HUES64 (cell line): Measurements from ENCODE around the gene KATNAL1.
A peak's percentile ranks its signal among the peaks of the same experiment; 100 is the strongest.

Experiments used
- H3K27ac ChIP-seq: 2 replicates; pipeline ENCODE4 v1.7.0; 2013; ENCODE audit warnings: low read depth, low read length, inconsistent platforms
- H3K27me3 ChIP-seq: 2 replicates; pipeline ENCODE4 v1.6.1; 2013; ENCODE audit warnings: mild to moderate bottlenecking, low read length; ENCODE audit not compliant: insufficient read depth
- H3K36me3 ChIP-seq: 2 replicates; pipeline ENCODE4 v1.6.1; 2013; ENCODE audit warnings: mild to moderate bottlenecking, low read length; ENCODE audit not compliant: insufficient read depth
- H3K4me1 ChIP-seq: 2 replicates; pipeline ENCODE4 v1.6.1; 2013; ENCODE audit warnings: mild to moderate bottlenecking, low read length, moderate library complexity; ENCODE audit not compliant: insufficient read depth
- H3K4me3 ChIP-seq: 2 replicates; pipeline ENCODE4 v1.5.1; 2013; ENCODE audit warnings: mild to moderate bottlenecking, low read length, moderate library complexity
- H3K9ac ChIP-seq: 2 replicates; pipeline ENCODE4 v1.6.1; 2013; ENCODE audit warnings: mild to moderate bottlenecking, low read depth, low read length
- H3K9me3 ChIP-seq: 2 replicates; pipeline ENCODE4 v1.6.1; 2013; ENCODE audit warnings: low read depth, low read length; ENCODE audit not compliant: insufficient read depth
- WGBS: fragments of 150-250, 120-280 bp; methylation state at CpG from one replicate; pipeline ENCODE4 v1.1.7; 2013; ENCODE audit warnings: missing lambda C conversion rate; 5-methylcytosine and 5-hydroxymethylcytosine counted together

The KATNAL1 gene

GRCh38 chr13:30308548-30308947 is 1.2 kb upstream of the KATNAL1 start:
- no peak overlapping the region for H3K27ac ChIP-seq
- H3K36me3 ChIP-seq, result no peaks in the 10 kb centered on the region
- peaks cover 11% of the 10 kb centered on the region; the same call in 1 of the 2 replicates for H3K4me1 ChIP-seq
- no peak overlapping the region for H3K4me3 ChIP-seq
- H3K27me3 ChIP-seq, result no peaks in the 10 kb centered on the region
- no peak overlapping the region for H3K9ac ChIP-seq
- 82% methylated on average over 4 of the region's 4 CpGs for WGBS
- no peaks in the 10 kb centered on the region for H3K9me3 ChIP-seq

DNA sequence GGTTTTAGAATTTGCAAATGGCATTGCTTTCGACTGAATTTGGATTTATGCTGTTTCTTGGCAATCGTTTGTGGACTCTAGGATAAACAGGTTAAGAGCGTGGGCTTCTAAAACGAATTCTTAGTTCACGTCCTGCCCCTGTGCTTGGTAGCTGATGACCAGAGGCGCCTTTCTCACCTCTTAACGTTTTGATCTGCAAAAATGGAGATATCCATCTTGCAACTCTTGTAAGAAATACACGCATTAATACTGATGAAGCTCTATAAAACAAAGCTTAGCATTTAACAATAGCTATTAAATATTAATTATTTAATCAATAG is 580 bp upstream of the KATNAL1 start:
- H3K4me1 ChIP-seq, result peaks cover 12% of the 10 kb centered on the region; the same call in 1 of the 2 replicates
- no peaks in the 10 kb centered on the region for H3K9me3 ChIP-seq
- no peaks in the 10 kb centered on the region for H3K36me3 ChIP-seq
- no peak overlapping the region for H3K27ac ChIP-seq
- peak overlapping the region; percentile 97; the same call in 1 of the 2 replicates for H3K9ac ChIP-seq
- 22% methylated on average over 7 of the region's 8 CpGs for WGBS
- peak overlapping the region; percentile 70 for H3K4me3 ChIP-seq
- no peaks in the 10 kb centered on the region for H3K27me3 ChIP-seq

DNA sequence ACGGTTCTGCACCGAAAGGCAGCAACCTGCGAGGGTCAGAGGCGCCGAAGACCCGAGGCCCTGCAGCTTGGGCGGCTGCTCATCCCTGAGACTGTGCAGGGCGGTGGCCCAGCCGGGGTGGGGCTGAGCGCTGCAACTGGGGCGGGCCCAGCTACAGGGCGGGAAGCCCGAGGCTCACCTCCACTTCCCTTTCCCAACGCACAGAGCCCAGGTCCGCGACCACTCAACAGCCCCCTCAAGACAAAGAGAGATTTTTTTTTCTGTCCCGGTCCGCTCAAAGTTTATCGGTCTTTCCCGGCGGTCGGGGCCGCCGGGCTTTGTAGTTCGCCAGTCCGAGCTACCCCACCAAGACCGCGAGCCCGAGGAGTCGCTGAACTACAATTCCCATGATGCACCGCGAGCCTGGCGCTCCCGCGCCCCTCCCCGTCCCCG is 573 bp downstream of the KATNAL1 start:
- under 1% methylated on average over 37 of the region's 37 CpGs for WGBS
- Histone ChIP-seq H3K27ac (peak overlapping the region; percentile 90), H3K4me1 (peaks cover 12% of the 10 kb centered on the region; the same call in 1 of the 2 replicates)

GRCh38 chr13:30305456-30305970 is 1.8 kb downstream of the KATNAL1 start:
- peaks cover 12% of the 10 kb centered on the region; the same call in 1 of the 2 replicates for H3K4me1 ChIP-seq
- H3K4me3 ChIP-seq, result peak overlapping the region; percentile 70; the same call in 1 of the 2 replicates
- H3K27me3 ChIP-seq, result no peaks in the 10 kb centered on the region
- 94% methylated on average over 1 of the region's 1 CpG for WGBS
- peak overlapping the region; percentile 97; the same call in 1 of the 2 replicates for H3K9ac ChIP-seq
- no peak overlapping the region for H3K27ac ChIP-seq
- no peaks in the 10 kb centered on the region for H3K9me3 ChIP-seq
- H3K36me3 ChIP-seq, result no peaks in the 10 kb centered on the region

More for the DNA sequence above, 573 bp downstream of the KATNAL1 start:
- Histone ChIP-seq H3K27me3 (no peaks in the 10 kb centered on the region), H3K9ac (peak overlapping the region; percentile 97), H3K36me3 (no peaks in the 10 kb centered on the region), H3K9me3 (no peaks in the 10 kb centered on the region), H3K4me3 (peak overlapping the region; percentile 70)

GRCh38 chr13:30303269-30303668 is 4.1 kb downstream of the KATNAL1 start:
- H3K4me1 ChIP-seq, result peaks cover 12% of the 10 kb centered on the region; the same call in 1 of the 2 replicates
- no peak overlapping the region for H3K4me3 ChIP-seq
- H3K27me3 ChIP-seq, result no peaks in the 10 kb centered on the region
- no peak overlapping the region for H3K9ac ChIP-seq
- H3K36me3 ChIP-seq, result no peaks in the 10 kb centered on the region
- WGBS, result 66% methylated on average over 1 of the region's 1 CpG
- no peak overlapping the region for H3K27ac ChIP-seq
- no peaks in the 10 kb centered on the region for H3K9me3 ChIP-seq

- Histone ChIP-seq H3K36me3 (no peaks in the 10 kb centered on the region), H3K9me3 (no peaks in the 10 kb centered on the region), H3K9ac (no peak overlapping the region), H3K4me3 (no peak overlapping the region), H3K27me3 (no peaks in the 10 kb centered on the region), H3K27ac (no peak overlapping the region), H3K4me1 (peaks cover 12% of the 10 kb centered on the region; the same call in 1 of the 2 replicates)
- WGBS, result 95% methylated on average over 5 of the region's 5 CpGs
These were observed 5.5 kb downstream of the KATNAL1 start for GRCh38 chr13:30301827-30302226.

GRCh38 chr13:30300596-30300995 is 6.8 kb downstream of the KATNAL1 start:
- Histone ChIP-seq H3K4me1 (0 out of 2 replicates have a peak, but pooled peaks cover 5% of the 10 kb centered on the region), H3K27me3 (no peaks in the 10 kb centered on the region), H3K27ac (no peak overlapping the region), H3K36me3 (no peaks in the 10 kb centered on the region), H3K4me3 (no peak overlapping the region), H3K9me3 (no peaks in the 10 kb centered on the region), H3K9ac (no peak overlapping the region)
- no CpG with 5 or more reads among the region's 1 CpG for WGBS

- Histone ChIP-seq H3K9ac (no peak overlapping the region), H3K36me3 (no peaks in the 10 kb centered on the region), H3K4me1 (0 out of 2 replicates have a peak, but pooled peaks cover 5% of the 10 kb centered on the region)
These were observed 7.6 kb downstream of the KATNAL1 start for GRCh38 chr13:30299786-30300185.

DNA sequence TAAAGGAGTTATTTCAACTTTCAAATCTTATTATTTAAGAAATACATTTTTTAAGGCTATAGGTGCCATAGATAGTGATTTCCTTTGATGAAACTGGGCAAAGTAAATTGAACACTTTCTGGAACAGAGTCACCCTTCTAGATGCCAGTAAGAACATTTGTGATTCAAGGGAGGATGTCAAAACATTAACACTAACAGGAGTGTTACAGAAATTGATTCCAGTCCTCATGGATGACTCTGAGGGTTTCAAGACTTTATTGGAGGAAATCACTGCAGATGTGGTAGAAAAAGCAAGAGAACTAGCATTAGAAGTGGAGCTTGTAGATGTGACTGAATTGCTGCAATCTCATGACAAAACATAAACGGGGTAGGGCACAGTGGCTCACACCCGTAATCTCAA is 12.2 kb downstream of the KATNAL1 start:
- Histone ChIP-seq H3K9ac (no peak overlapping the region), H3K9me3 (no peaks in the 10 kb centered on the region), H3K4me3 (no peak overlapping the region), H3K27me3 (no peaks in the 10 kb centered on the region), H3K36me3 (no peaks in the 10 kb centered on the region), H3K4me1 (0 out of 2 replicates have a peak, but pooled peaks cover 3% of the 10 kb centered on the region), H3K27ac (no peak overlapping the region)
- 97% methylated on average over 2 of the region's 2 CpGs for WGBS

More at GRCh38 chr13:30299786-30300185, 7.6 kb downstream of the KATNAL1 start:
- H3K4me3 ChIP-seq, result no peak overlapping the region
- no peaks in the 10 kb centered on the region for H3K9me3 ChIP-seq
- H3K27ac ChIP-seq, result no peak overlapping the region
- no peaks in the 10 kb centered on the region for H3K27me3 ChIP-seq

DNA sequence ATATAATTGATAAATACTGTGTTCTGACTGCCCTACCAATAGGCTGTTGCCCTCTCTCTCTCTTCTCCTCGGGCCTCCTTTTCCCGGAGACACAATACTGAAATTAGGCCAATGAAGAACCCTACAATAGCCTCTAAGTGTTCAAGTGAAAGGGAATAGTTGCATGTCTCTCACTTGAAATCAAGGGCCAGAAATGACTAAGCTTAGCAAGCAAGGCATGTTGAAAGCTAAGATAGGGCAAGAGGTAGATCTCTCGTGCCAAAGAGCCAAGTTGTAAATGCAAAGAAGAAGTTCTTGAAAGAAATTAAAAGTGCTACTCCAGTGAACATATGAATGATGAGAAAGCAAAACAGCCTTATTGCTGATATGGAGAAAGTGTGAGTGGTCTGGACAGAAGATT is 13.3 kb downstream of the KATNAL1 start:
- Histone ChIP-seq H3K4me3 (no peak overlapping the region), H3K4me1 (peaks cover 7% of the 10 kb centered on the region; the same call in 1 of the 2 replicates), H3K9ac (no peak overlapping the region), H3K27me3 (no peaks in the 10 kb centered on the region), H3K36me3 (no peaks in the 10 kb centered on the region), H3K27ac (no peak overlapping the region), H3K9me3 (no peaks in the 10 kb centered on the region)
- 82% methylated on average over 3 of the region's 3 CpGs for WGBS

GRCh38 chr13:30292325-30292724 is 15.0 kb downstream of the KATNAL1 start:
- Histone ChIP-seq H3K9ac (no peak overlapping the region), H3K27ac (no peak overlapping the region), H3K4me3 (no peak overlapping the region), H3K4me1 (peaks cover 7% of the 10 kb centered on the region; the same call in 1 of the 2 replicates), H3K9me3 (no peaks in the 10 kb centered on the region), H3K27me3 (no peaks in the 10 kb centered on the region), H3K36me3 (no peaks in the 10 kb centered on the region)
